H1 (cell line): ENCODE results near the gene PKM. TPM values are rescaled to one million over a fixed set of nuclear protein-coding genes. Genes with fewer than 3 reads are reported as not detected.

Experiments used
- CTCF ChIA-PET: fragments of 300-600 bp; sonication (Branson Sonifier 250); formaldehyde crosslinking; loops from one replicate; lab custom pipeline; 2021; ENCODE audit not compliant: partially characterized antibody; lab: Charles Lee
- POLR2A ChIA-PET: fragments of 300-600 bp; sonication (Branson Sonifier 250); formaldehyde crosslinking; loops from one replicate; lab custom pipeline; 2021; ENCODE audit warnings: inconsistent platforms; ENCODE audit not compliant: partially characterized antibody; lab: Charles Lee
- DNase-seq, 2 experiments: peaks; one replicate each; pipeline versions ENCODE4 v3.0.0 to v3.0.0-alpha.2; 2010 to 2022; ENCODE audit warnings: low spot score in 2 of 2, low read depth in 1 of 2, mixed read lengths in 1 of 2
- FAIRE-seq: peaks from 2 replicates; lab custom pipeline; 2011; peaks lifted over from hg19 to GRCh38; lab: Jason Lieb, UNC
- H2AFZ ChIP-seq: 2 replicates; pipeline ENCODE4 v1.8.1; 2012; ENCODE audit warnings: low read length, inconsistent platforms
- H2AK5ac ChIP-seq: 2 replicates; pipeline ENCODE4 v1.6.1; 2013; ENCODE audit warnings: low read depth, low read length
- H2BK120ac ChIP-seq: replicated peaks from 2 replicates; pipeline ENCODE3; 2013; ENCODE audit warnings: low read depth, low read length, inconsistent platforms
- H2BK12ac ChIP-seq: 2 replicates; pipeline ENCODE4 v1.6.1; 2013; ENCODE audit warnings: low read depth, low read length
- H2BK15ac ChIP-seq: 2 replicates; pipeline ENCODE4 v1.6.1; 2013; ENCODE audit warnings: low read length
- H2BK20ac ChIP-seq: 2 replicates; pipeline ENCODE4 v1.6.1; 2013; ENCODE audit warnings: low read length
- H2BK5ac ChIP-seq: 2 replicates; pipeline ENCODE4 v1.6.1; 2013; ENCODE audit warnings: low read depth, low read length
- H3K14ac ChIP-seq: 2 replicates; pipeline ENCODE4 v1.6.1; 2013; ENCODE audit warnings: inconsistent platforms; ENCODE audit not compliant: insufficient read length
- H3K18ac ChIP-seq: 2 replicates; pipeline ENCODE4 v1.6.1; 2013; ENCODE audit warnings: low read length; ENCODE audit errors: extremely low read depth
- H3K23ac ChIP-seq: 2 replicates; pipeline ENCODE4 v1.6.1; 2013; ENCODE audit warnings: inconsistent platforms; ENCODE audit not compliant: insufficient read length
- H3K23me2 ChIP-seq: 2 replicates; pipeline ENCODE4 v1.6.1; 2013; ENCODE audit warnings: low read depth, low read length
- H3K27ac ChIP-seq: 2 replicates; pipeline ENCODE4 v1.6.1; 2011; ENCODE audit warnings: low read depth, low read length, inconsistent platforms
- H3K27me3 ChIP-seq, 4 experiments: replicated peaks in 1 of 4; 1 replicate in 1 of 4; 2 replicates in 3 of 4; pipeline versions ENCODE4 v1.6.1 to v1.8.1; 2011 to 2013; ENCODE audit warnings: low read length in 3 of 4, mild to moderate bottlenecking in 3 of 4, inconsistent platforms in 2 of 4, mixed read lengths in 2 of 4, moderate library complexity in 1 of 4; ENCODE audit not compliant: control insufficient read depth in 3 of 4, insufficient read depth in 3 of 4; ENCODE audit errors: extremely low read depth in 1 of 4
- H3K36me3 ChIP-seq, 4 experiments: 2 replicates each; pipeline versions ENCODE4 v1.6.1 to v1.8.1; 2011 to 2013; ENCODE audit warnings: mild to moderate bottlenecking in 4 of 4, low read length in 3 of 4, moderate library complexity in 2 of 4, control low read depth in 1 of 4, inconsistent platforms in 1 of 4; ENCODE audit not compliant: insufficient read depth in 4 of 4, control insufficient read depth in 2 of 4
- H3K4ac ChIP-seq: replicated peaks from 2 replicates; pipeline ENCODE3; 2013; ENCODE audit warnings: low read length, low read depth, mixed read lengths, inconsistent platforms; ENCODE audit not compliant: insufficient read length
- H3K4me1 ChIP-seq, 4 experiments: replicated peaks in 1 of 4; 1 replicate in 1 of 4; 2 replicates in 3 of 4; pipeline versions ENCODE4 v1.6.1 to v1.8.1; 2011 to 2013; ENCODE audit warnings: low read length in 3 of 4, inconsistent platforms in 2 of 4, mixed read lengths in 1 of 4; ENCODE audit not compliant: insufficient read depth in 4 of 4, control insufficient read depth in 3 of 4
- H3K4me2 ChIP-seq, 2 experiments: 2 replicates each; pipeline versions ENCODE4 v1.6.1 to v1.8.1; 2011 to 2013; ENCODE audit warnings: low read depth in 2 of 2, low read length in 2 of 2, control low read depth in 1 of 2, inconsistent platforms in 1 of 2, mild to moderate bottlenecking in 1 of 2; ENCODE audit not compliant: insufficient read depth in 1 of 2
- H3K4me3 ChIP-seq, 4 experiments: fragments of 200-600, 300-600 bp in 1 of 4; sonication (generic), shearing (Covaris generic), sonication (Bioruptor Twin) in 1 of 4; 2 replicates each; pipeline versions ENCODE4 v1.5.1 to v1.8.1; 2011 to 2016; ENCODE audit warnings: low read length in 4 of 4, low read depth in 3 of 4, control low read depth in 2 of 4, inconsistent platforms in 2 of 4, mild to moderate bottlenecking in 2 of 4, mixed read lengths in 1 of 4, moderate library complexity in 1 of 4; ENCODE audit not compliant: insufficient read depth in 2 of 4; ENCODE audit errors: extremely low read depth in 1 of 4
- H3K56ac ChIP-seq: replicated peaks from 2 replicates; pipeline ENCODE3; 2013; ENCODE audit warnings: low read depth, mild to moderate bottlenecking, mixed read lengths, low read length, inconsistent platforms; ENCODE audit not compliant: insufficient read length
- H3K79me1 ChIP-seq: 2 replicates; pipeline ENCODE4 v1.6.1; 2013; ENCODE audit warnings: low read depth, low read length, control low read depth
- H3K79me2 ChIP-seq, 2 experiments: 2 replicates each; pipeline versions ENCODE4 v1.6.1 to v1.8.1; 2012 to 2013; ENCODE audit warnings: low read length in 2 of 2, mild to moderate bottlenecking in 2 of 2, inconsistent platforms in 1 of 2; ENCODE audit not compliant: insufficient read depth in 2 of 2, control insufficient read depth in 1 of 2
- H3K9ac ChIP-seq, 4 experiments: replicated peaks in 1 of 4; 1 replicate in 1 of 4; 2 replicates in 3 of 4; pipeline versions ENCODE4 v1.6.1 to v1.8.1; 2011 to 2013; ENCODE audit warnings: low read depth in 3 of 4, low read length in 3 of 4, control low read depth in 2 of 4, mild to moderate bottlenecking in 2 of 4, moderate library complexity in 2 of 4, inconsistent platforms in 1 of 4; ENCODE audit errors: extremely low read depth in 1 of 4
- H3K9me3 ChIP-seq, 2 experiments: 2 replicates each; pipeline versions ENCODE4 v1.6.1 to v1.8.1; 2012 to 2013; ENCODE audit warnings: mild to moderate bottlenecking in 2 of 2, moderate library complexity in 2 of 2, control low read depth in 1 of 2, inconsistent platforms in 1 of 2, low read depth in 1 of 2, low read length in 1 of 2, mixed read lengths in 1 of 2; ENCODE audit not compliant: insufficient read depth in 2 of 2
- H4K20me1 ChIP-seq, 2 experiments: replicated peaks in 1 of 2; 2 replicates each; pipeline versions ENCODE3 to v1.8.1; 2011 to 2013; ENCODE audit warnings: inconsistent platforms in 2 of 2, low read length in 2 of 2, mild to moderate bottlenecking in 1 of 2; ENCODE audit not compliant: insufficient read depth in 2 of 2, control insufficient read depth in 1 of 2
- H4K5ac ChIP-seq: 2 replicates; pipeline ENCODE4 v1.6.1; 2013; ENCODE audit warnings: low read length, low read depth, mixed read lengths, inconsistent platforms; ENCODE audit not compliant: insufficient read length
- H4K8ac ChIP-seq: 2 replicates; pipeline ENCODE4 v1.8.0; 2013; ENCODE audit warnings: mild to moderate bottlenecking, moderate library complexity, low read length, inconsistent platforms; ENCODE audit not compliant: insufficient read depth; ENCODE audit errors: extremely low read depth
- H4K91ac ChIP-seq: replicated peaks from 2 replicates; pipeline ENCODE3; 2013; ENCODE audit warnings: low read length, mixed read lengths, inconsistent platforms; ENCODE audit not compliant: insufficient read length
- BRCA1 ChIP-seq: IDR thresholded peaks from 2 replicates; pipeline ENCODE4 v1.6.1; 2012; ENCODE audit warnings: low read depth, low read length, improper control_type of control experiment
- CTCF ChIP-seq, 3 experiments: IDR thresholded peaks; 1 replicate in 2 of 3; 2 replicates in 1 of 3; pipeline versions ENCODE4 v1.5.1 to v1.6.1; 2011; ENCODE audit warnings: low read length in 3 of 3, mild to moderate bottlenecking in 3 of 3, inconsistent platforms in 2 of 3, low read depth in 1 of 3, moderate library complexity in 1 of 3; ENCODE audit not compliant: insufficient read depth in 1 of 3; ENCODE audit errors: control extremely low read depth in 1 of 3
- FOSL1 ChIP-seq: IDR thresholded peaks from 2 replicates; pipeline ENCODE4 v1.6.1; 2011; ENCODE audit warnings: mild to moderate bottlenecking, low read depth, low read length, moderate library complexity; ENCODE audit not compliant: insufficient read depth
- GABPA ChIP-seq: IDR thresholded peaks from 2 replicates; pipeline ENCODE4 v1.6.1; 2011; ENCODE audit warnings: mild to moderate bottlenecking, low read length, moderate library complexity, borderline replicate concordance; ENCODE audit not compliant: insufficient read depth
- NRF1 ChIP-seq: IDR thresholded peaks from 2 replicates; pipeline ENCODE4 v1.6.1; 2011; ENCODE audit warnings: mild to moderate bottlenecking, low read depth, low read length, improper control_type of control experiment
- POLR2A ChIP-seq, 2 experiments: IDR thresholded peaks; 1 replicate in 1 of 2; 2 replicates in 1 of 2; pipeline ENCODE4 v1.6.1; 2011; ENCODE audit warnings: low read depth in 2 of 2, low read length in 2 of 2, mild to moderate bottlenecking in 2 of 2; ENCODE audit errors: control extremely low read depth in 1 of 2
- SIN3A ChIP-seq, 2 experiments: IDR thresholded peaks in 1 of 2; conservative IDR thresholded peaks in 1 of 2; 2 replicates each; pipeline ENCODE4 v1.6.1; 2011 to 2012; ENCODE audit warnings: low read length in 2 of 2, improper control_type of control experiment in 1 of 2, low read depth in 1 of 2, mild to moderate bottlenecking in 1 of 2
- SIRT6 ChIP-seq: IDR thresholded peaks from one replicate; pipeline ENCODE4 v1.7.1; 2012; ENCODE audit warnings: low read length, inconsistent platforms
- SP2 ChIP-seq: IDR thresholded peaks from 2 replicates; pipeline ENCODE4 v1.6.1; 2012; ENCODE audit warnings: mild to moderate bottlenecking, low read length, inconsistent platforms
- SUZ12 ChIP-seq: fragments of 200-600 bp; sonication (generic); IDR thresholded peaks from 2 replicates; pipeline ENCODE4 v1.6.1; 2012; ENCODE audit warnings: mild to moderate bottlenecking, inconsistent platforms, low read length, moderate library complexity, mixed read lengths
- WGBS, 2 experiments: shearing (Covaris generic) in 1 of 2; methylation state at CpG; one replicate each; pipeline versions ENCODE4 v1.1.6 to v1.1.7; 2013 to 2015; ENCODE audit warnings: low lambda C conversion rate in 2 of 2, mixed read lengths in 2 of 2, inconsistent platforms in 1 of 2, low coverage in 1 of 2, missing lambda C conversion rate in 1 of 2; ENCODE audit not compliant: insufficient replicate concordance in 2 of 2, insufficient coverage in 1 of 2, insufficient read length in 1 of 2; ENCODE audit errors: extremely low coverage in 1 of 2, missing lambda C conversion rate in 1 of 2; 5-methylcytosine and 5-hydroxymethylcytosine counted together
- polyA plus RNA-seq, 7 experiments: library from polyadenylated mRNA; depleted of rRNA in 3 of 7; stranded (reverse) in 5 of 7; unstranded in 2 of 7; fragments of >200 nt in 5 of 7; fragments of 200-250 nt in 2 of 7; gene quantifications; 1 replicate in 5 of 7; 2 replicates in 1 of 7; 4 replicates in 1 of 7; pipeline versions ENCODE4 v1.2.1 to v1.2.3, GENCODE V29; 2011 to 2013; ENCODE audit warnings: missing spikeins in 2 of 7, mixed read lengths in 2 of 7
- total RNA-seq: library from RNA; stranded (reverse); fragmentation: NEBNext Ultra II Directional; extraction: Animal tissue kit (Norgen Biotek cat#: 25700); gene quantifications from 2 replicates; pipeline ENCODE4 v1.2.1, GENCODE V29; 2021

Gene PKM
- total and polyA plus RNA-seq, 2 of the 8 experiments (the other 6 are each of a cell fraction or from before 2014, with no cell fraction given) = 780 to 856 TPM

GRCh38 chr15:72169236-72169920 is 61.6 kb downstream of the PKM start:
- no peak overlapping the region; the same call in 1 of the 2 replicates for H2BK12ac ChIP-seq
- H2AFZ ChIP-seq = no peak overlapping the region
- H4K20me1 ChIP-seq = no peaks in the 10 kb centered on the region
- no peak overlapping the region for H3K56ac ChIP-seq
- H2BK20ac ChIP-seq = no peak overlapping the region
- no peaks in the 10 kb centered on the region for H3K36me3 ChIP-seq
- H3K9me3 ChIP-seq = no peaks in the 10 kb centered on the region
- no peak overlapping the region for H2BK120ac ChIP-seq
- no peak overlapping the region for H3K9ac ChIP-seq
- no peak overlapping the region for H3K4ac ChIP-seq
- no peak overlapping the region for H4K91ac ChIP-seq
- H4K8ac ChIP-seq = peak overlapping the region; percentile 57
- ChIA-PET CTCF (interaction anchor here (1.0 to 2.1 kb wide), 7 partner anchors 12 to 783 kb away, joined by 3 to 6 read pairs (median 5); no protein-coding TSS in a partner anchor), POLR2A (interaction anchor here (0.6 to 1.5 kb wide), 4 partner anchors 13 to 1278 kb away, joined by 3 to 4 read pairs (median 3); partner anchors contain the start of gene GRAMD2A)
- H3K14ac ChIP-seq = no peak overlapping the region
- WGBS, 2 experiments = 90% methylated on average over 10 of the region's 10 CpGs; no CpG with 5 or more reads in 1 of the 2 experiments
- no peaks in the 10 kb centered on the region for H3K79me1 ChIP-seq
- no peak overlapping the region for H2BK5ac ChIP-seq
- H3K79me2 ChIP-seq = no peaks in the 10 kb centered on the region
- no peak overlapping the region for H2AK5ac ChIP-seq
- H3K4me2 ChIP-seq = no peak overlapping the region
- FAIRE-seq (no peak), DNase-seq (no peak)
- no peak overlapping the region for H3K4me3 ChIP-seq
- TF ChIP-seq SIN3A (conservative IDR thresholded peaks at IDR 0.05 in 1 of 2, IDR thresholded peaks at IDR 0.05 in 1 of 2; ENCODE audit: low read depth in 1 of 2, low read length in 2 of 2) (no peak), NRF1 (no peak), CTCF (IDR thresholded peaks at IDR 0.05; ENCODE audit: control extremely low read depth in 1 of 3, insufficient read depth in 1 of 3, low read depth in 1 of 3, low read length in 3 of 3) (no peak), GABPA (no peak), SP2 (no peak), SUZ12 (no peak), SIRT6 (no peak), BRCA1 (no peak), POLR2A (IDR thresholded peaks at IDR 0.05; ENCODE audit: control extremely low read depth in 1 of 2, low read depth in 2 of 2, low read length in 2 of 2) (no peak), FOSL1 (no peak)
- H3K23me2 ChIP-seq = no peaks in the 10 kb centered on the region
- no peaks in the 10 kb centered on the region for H3K27me3 ChIP-seq
- H4K5ac ChIP-seq = no peak overlapping the region
- H2BK15ac ChIP-seq = no peak overlapping the region
- H3K18ac ChIP-seq = no peak overlapping the region
- H3K23ac ChIP-seq = no peak overlapping the region
- peaks cover 0 to 8% (median 2%) of the 10 kb centered on the region in 4 experiments; a peak in 3 of 7 replicates for H3K4me1 ChIP-seq
- H3K27ac ChIP-seq = no peak overlapping the region
